Mesothelial cell of epicardium (in vitro differentiated cells): Measurements from ENCODE around the gene TSEN2. TPM values are rescaled to one million over a fixed set of nuclear protein-coding genes. Genes with fewer than 3 reads are reported as not detected.
A peak's percentile ranks its signal among the peaks of the same experiment; 100 is the strongest.

Experiments used
- DNase-seq, 2 experiments: peaks; one replicate each; pipeline ENCODE4 v3.0.0; 2021; ENCODE audit warnings: low spot score in 2 of 2; ENCODE audit not compliant: unreplicated experiment in 2 of 2
- H3K27ac Mint-ChIP-seq: 2 replicates; pipeline ENCODE4 v1.8.0; 2021; ENCODE audit warnings: mixed read lengths
- H3K27me3 Mint-ChIP-seq: 2 replicates; pipeline ENCODE4 v1.8.0; 2021; ENCODE audit warnings: low read depth, mixed read lengths
- H3K36me3 Mint-ChIP-seq: 2 replicates; pipeline ENCODE4 v1.8.0; 2021; ENCODE audit warnings: mixed read lengths
- H3K4me1 Mint-ChIP-seq: 2 replicates; pipeline ENCODE4 v1.8.0; 2021; ENCODE audit warnings: mixed read lengths
- H3K4me3 Mint-ChIP-seq: 2 replicates; pipeline ENCODE4 v1.8.0; 2021; ENCODE audit warnings: mild to moderate bottlenecking, moderate library complexity, mixed read lengths
- H3K9me3 Mint-ChIP-seq: 2 replicates; pipeline ENCODE4 v1.8.0; 2021; ENCODE audit warnings: mixed read lengths
- total RNA-seq: library from RNA; stranded (reverse); gene quantifications from 3 replicates; pipeline ENCODE4 v1.2.1, GENCODE V29; 2021
- TF ChIP-seq, protein P1 (sequence below): fragments of 200-600 bp; sonication (generic); IDR thresholded peaks from one replicate; pipeline ENCODE4 v1.5.0; 2021; ENCODE audit warnings: antibody characterized with exemption; ENCODE audit not compliant: unreplicated experiment

Gene TSEN2
- total RNA-seq, 1 donor from 2014 or later = 29.0 TPM

DNA sequence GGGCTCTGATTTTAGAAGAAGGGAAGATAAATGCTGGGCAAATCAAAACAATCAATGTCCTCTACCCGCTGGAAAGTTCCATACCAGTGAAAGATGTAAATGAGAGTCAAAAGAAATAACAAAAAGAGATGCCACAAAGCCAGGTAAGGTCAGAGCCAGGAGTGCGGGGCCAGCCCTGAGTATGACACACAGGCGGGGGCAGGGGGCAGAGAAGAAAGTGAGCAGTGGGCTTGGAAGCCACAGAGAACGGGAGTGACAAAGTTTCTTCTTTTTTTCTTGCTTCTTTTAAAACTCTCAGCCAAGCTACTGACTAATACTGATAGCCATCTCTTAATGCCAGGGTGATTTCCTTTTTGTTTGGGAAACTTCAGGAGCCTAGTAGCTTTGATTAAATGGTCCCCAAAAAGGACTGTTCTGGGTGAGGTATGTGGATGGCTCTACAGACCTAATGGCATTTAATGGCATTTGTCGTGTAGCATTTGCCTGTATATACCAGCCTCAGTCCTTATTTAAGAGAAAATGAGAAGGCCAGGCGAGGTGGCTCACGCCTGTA is 23.1 kb upstream of the TSEN2 start:
- TF ChIP-seq, protein P1, sequence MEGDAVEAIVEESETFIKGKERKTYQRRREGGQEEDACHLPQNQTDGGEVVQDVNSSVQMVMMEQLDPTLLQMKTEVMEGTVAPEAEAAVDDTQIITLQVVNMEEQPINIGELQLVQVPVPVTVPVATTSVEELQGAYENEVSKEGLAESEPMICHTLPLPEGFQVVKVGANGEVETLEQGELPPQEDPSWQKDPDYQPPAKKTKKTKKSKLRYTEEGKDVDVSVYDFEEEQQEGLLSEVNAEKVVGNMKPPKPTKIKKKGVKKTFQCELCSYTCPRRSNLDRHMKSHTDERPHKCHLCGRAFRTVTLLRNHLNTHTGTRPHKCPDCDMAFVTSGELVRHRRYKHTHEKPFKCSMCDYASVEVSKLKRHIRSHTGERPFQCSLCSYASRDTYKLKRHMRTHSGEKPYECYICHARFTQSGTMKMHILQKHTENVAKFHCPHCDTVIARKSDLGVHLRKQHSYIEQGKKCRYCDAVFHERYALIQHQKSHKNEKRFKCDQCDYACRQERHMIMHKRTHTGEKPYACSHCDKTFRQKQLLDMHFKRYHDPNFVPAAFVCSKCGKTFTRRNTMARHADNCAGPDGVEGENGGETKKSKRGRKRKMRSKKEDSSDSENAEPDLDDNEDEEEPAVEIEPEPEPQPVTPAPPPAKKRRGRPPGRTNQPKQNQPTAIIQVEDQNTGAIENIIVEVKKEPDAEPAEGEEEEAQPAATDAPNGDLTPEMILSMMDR = no peak
- Mint-ChIP-seq H3K9me3 (no peaks in the 10 kb centered on the region), H3K36me3 (no peaks in the 10 kb centered on the region), H3K4me1 (peaks cover 5% of the 10 kb centered on the region), H3K27ac (no peak overlapping the region), H3K27me3 (no peaks in the 10 kb centered on the region), H3K4me3 (no peak overlapping the region)
- no peak for DNase-seq

DNA sequence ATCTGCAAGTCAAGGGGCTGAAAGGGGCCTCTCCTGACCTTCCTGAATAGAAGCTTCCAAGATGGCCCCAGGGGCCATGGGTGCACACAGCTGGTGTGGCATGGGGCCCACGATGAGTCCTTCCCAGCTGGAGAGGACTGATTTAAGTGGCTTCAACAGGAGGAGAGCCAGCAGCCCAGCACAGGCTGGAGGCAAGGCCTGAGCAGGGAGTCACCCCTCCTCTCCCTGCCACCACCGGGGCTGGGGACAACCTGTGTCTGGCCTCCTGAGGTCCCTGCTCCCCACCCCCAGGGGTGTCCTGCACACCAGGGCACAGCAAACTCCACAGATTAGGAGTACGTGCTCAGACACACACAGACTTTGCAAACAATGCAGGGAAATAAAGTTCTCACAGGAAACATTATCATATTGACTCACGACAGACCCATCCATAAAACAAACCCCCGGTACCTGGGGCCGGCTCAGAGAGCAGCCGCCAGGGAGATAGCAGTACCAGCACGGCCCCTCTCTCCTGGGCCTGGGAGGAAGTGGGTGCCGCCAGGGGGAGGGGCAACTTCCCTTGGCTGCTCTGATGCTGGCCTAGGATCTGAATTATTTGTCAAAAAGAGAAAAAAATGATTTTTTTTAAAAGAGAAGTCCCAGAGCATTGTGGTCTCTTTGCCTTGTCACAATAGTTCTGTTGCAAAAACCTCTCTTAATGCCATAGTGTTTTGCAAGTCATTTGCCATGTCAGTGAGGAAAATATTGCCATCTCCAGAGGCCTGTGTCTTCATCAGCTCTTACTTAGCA is 21.9 kb upstream of the TSEN2 start:
- no peak for DNase-seq
- Mint-ChIP-seq H3K27me3 (no peaks in the 10 kb centered on the region), H3K27ac (peak overlapping the region; percentile 30), H3K4me1 (peaks cover 5% of the 10 kb centered on the region), H3K9me3 (no peaks in the 10 kb centered on the region), H3K4me3 (no peak overlapping the region), H3K36me3 (no peaks in the 10 kb centered on the region)
- TF ChIP-seq, protein P1 = no peak

DNA sequence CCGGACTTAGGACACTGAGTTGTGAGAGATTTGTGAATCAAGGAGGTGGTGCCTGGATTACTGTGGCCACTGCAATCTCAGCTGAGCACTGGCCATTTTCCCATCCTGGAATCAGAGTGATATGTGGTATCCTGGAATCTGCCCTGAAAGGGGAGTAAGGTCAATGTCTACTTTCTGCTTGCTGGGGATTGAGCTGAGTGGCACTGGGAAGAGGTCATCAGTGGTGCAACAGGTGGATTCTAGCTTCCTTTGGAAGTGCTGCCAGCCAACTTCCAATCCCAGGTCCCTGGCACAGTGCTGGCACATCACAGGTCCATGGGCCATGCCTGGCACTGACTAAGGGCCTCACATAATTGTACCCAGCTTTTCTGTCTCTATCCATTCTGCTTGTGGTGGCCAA is 20.6 kb upstream of the TSEN2 start:
- Mint-ChIP-seq H3K36me3 (no peaks in the 10 kb centered on the region), H3K4me1 (peaks cover 5% of the 10 kb centered on the region), H3K9me3 (no peaks in the 10 kb centered on the region), H3K27me3 (no peaks in the 10 kb centered on the region), H3K4me3 (no peak overlapping the region), H3K27ac (no peak overlapping the region)
- TF ChIP-seq, protein P1 = no peak
- DNase-seq = no peak

DNA sequence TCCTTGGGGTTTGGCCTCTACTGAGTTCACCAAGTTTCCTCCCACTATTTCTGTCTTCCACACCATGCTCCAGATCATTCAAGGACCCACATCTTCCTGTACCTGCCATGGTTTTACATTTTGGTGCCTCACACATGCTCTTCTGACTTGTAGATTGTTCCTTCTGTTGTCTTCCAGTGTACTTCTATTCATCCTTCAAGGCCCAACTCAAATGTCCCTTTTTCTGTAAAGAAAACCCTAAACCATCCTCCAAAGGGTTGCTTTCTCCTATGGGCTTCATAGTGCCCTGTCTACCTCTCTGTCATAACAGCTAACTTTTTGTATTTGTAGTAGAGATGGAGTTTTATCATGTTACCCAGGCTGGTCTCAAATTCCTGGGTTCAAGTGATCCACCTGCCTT is 20.1 kb upstream of the TSEN2 start:
- Mint-ChIP-seq H3K27me3 (no peaks in the 10 kb centered on the region), H3K4me3 (no peak overlapping the region), H3K4me1 (peaks cover 5% of the 10 kb centered on the region), H3K27ac (no peak overlapping the region), H3K36me3 (no peaks in the 10 kb centered on the region), H3K9me3 (no peaks in the 10 kb centered on the region)
- TF ChIP-seq, protein P1 = no peak
- no peak for DNase-seq

DNA sequence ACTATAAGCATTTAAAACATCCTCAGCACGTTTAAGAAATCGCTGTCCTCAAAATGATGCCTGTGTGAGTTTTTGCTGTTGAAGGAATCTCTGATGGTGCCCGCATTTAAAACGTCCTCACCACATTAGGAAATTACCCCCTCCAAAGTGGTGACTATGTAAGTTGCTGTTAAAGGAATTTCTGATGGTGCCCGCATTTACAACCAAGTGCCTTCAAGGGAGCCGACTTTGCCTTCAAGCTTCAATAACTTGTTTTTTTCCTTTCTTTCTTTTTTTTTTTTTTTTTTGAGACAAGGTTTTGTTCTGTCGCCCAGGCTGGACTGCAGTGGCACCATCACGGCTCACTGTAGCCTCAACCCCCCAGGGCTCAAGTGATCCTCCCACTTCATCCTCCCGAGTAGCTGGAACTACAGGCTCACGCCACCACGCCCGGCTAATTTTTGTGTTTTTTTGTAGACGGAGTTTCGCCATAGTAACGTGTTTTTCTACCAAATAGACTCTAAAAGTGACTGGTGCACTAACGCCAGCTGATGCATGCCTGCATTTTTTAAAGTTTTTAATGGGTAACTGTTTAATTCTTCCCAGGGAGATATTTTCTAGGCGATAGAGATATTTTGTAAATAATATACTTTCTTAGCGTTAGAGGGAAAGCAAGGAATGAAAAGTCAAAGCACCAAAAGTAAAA is 19.0 kb upstream of the TSEN2 start:
- Mint-ChIP-seq H3K4me1 (peaks cover 5% of the 10 kb centered on the region), H3K4me3 (no peak overlapping the region), H3K9me3 (no peaks in the 10 kb centered on the region), H3K27me3 (no peaks in the 10 kb centered on the region), H3K36me3 (no peaks in the 10 kb centered on the region), H3K27ac (no peak overlapping the region)
- TF ChIP-seq, protein P1 = no peak
- no peak for DNase-seq
